Central memory CD8-positive, alpha-beta T cell (primary cell): ENCODE measurements around the gene SKI.

Source experiments
- ATAC-seq: fragments of 150-1000 bp; cut with Tn5 transposase; replicated peaks from 2 replicates; pipeline ENCODE4 v1.10.0; 2022; ENCODE audit warnings: mild to moderate bottlenecking, moderate FRiP score, moderate number of reproducible peaks; ENCODE audit not compliant: poor library complexity, severe bottlenecking; ENCODE audit errors: extremely low read depth
- DNase-seq, 2 donors: peaks; one replicate each; pipeline ENCODE4 v3.0.0; 2021; ENCODE audit warnings: low spot score in 2 of 2
- H3K27ac Mint-ChIP-seq: one replicate; pipeline ENCODE4 v1.8.0; 2022; ENCODE audit warnings: low read depth, mild to moderate bottlenecking, moderate library complexity, mixed read lengths
- H3K27me3 Mint-ChIP-seq: one replicate; pipeline ENCODE4 v1.8.0; 2022; ENCODE audit warnings: mixed read lengths
- H3K36me3 Mint-ChIP-seq: one replicate; pipeline ENCODE4 v1.8.0; 2022; ENCODE audit warnings: mild to moderate bottlenecking, moderate library complexity, mixed read lengths; ENCODE audit not compliant: insufficient read depth
- H3K4me1 Mint-ChIP-seq: one replicate; pipeline ENCODE4 v1.8.0; 2022; ENCODE audit warnings: mixed read lengths
- H3K4me3 Mint-ChIP-seq: one replicate; pipeline ENCODE4 v1.8.0; 2022; ENCODE audit warnings: mild to moderate bottlenecking, moderate library complexity, mixed read lengths
- H3K9me3 Mint-ChIP-seq: one replicate; pipeline ENCODE4 v1.8.0; 2022; ENCODE audit warnings: mixed read lengths

The SKI gene

GRCh38 chr1:2307972-2308371 is 79.9 kb downstream of the SKI start:
- Mint-ChIP-seq H3K9me3 (no peaks in the 10 kb centered on the region), H3K36me3 (peaks cover 43% of the 10 kb centered on the region), H3K4me3 (no peak overlapping the region), H3K27me3 (no peaks in the 10 kb centered on the region), H3K4me1 (peaks cover 17% of the 10 kb centered on the region), H3K27ac (peak overlapping the region; percentile 59)
- DNase-seq (no peak), ATAC-seq (no peak)

- ATAC-seq (no peak), DNase-seq (no peak)
- Mint-ChIP-seq H3K4me1 (peaks cover 25% of the 10 kb centered on the region), H3K36me3 (peaks cover 44% of the 10 kb centered on the region), H3K27ac (no peak overlapping the region), H3K4me3 (no peak overlapping the region), H3K27me3 (no peaks in the 10 kb centered on the region), H3K9me3 (no peaks in the 10 kb centered on the region)
Observed at GRCh38 chr1:2308844-2309243, 80.7 kb downstream of the SKI start.

GRCh38 chr1:2310332-2311183 is 82.4 kb downstream of the SKI start:
- peak overlapping the region; percentile 84 for H3K27ac Mint-ChIP-seq
- ATAC-seq (no peak), DNase-seq (no peak)
- H3K36me3 Mint-ChIP-seq, result peaks cover 37% of the 10 kb centered on the region
- H3K9me3 Mint-ChIP-seq, result no peaks in the 10 kb centered on the region
- no peaks in the 10 kb centered on the region for H3K27me3 Mint-ChIP-seq
- peak overlapping the region; percentile 47 for H3K4me3 Mint-ChIP-seq
- peaks cover 17% of the 10 kb centered on the region for H3K4me1 Mint-ChIP-seq

GRCh38 chr1:2311184-2312032 is 83.3 kb downstream of the SKI start:
- ATAC-seq (peak; percentile 49), DNase-seq (peak in 1 of 2 donors; percentile 57)
- Mint-ChIP-seq H3K27ac (peak overlapping the region; percentile 84), H3K4me1 (peaks cover 16% of the 10 kb centered on the region), H3K9me3 (no peaks in the 10 kb centered on the region), H3K4me3 (peak overlapping the region; percentile 47), H3K36me3 (peaks cover 30% of the 10 kb centered on the region), H3K27me3 (no peaks in the 10 kb centered on the region)

- no peaks in the 10 kb centered on the region for H3K9me3 Mint-ChIP-seq
- peak overlapping the region; percentile 59 for H3K27ac Mint-ChIP-seq
- no peak for ATAC-seq
- peaks cover 16% of the 10 kb centered on the region for H3K4me1 Mint-ChIP-seq
- DNase-seq, result no peak
- H3K27me3 Mint-ChIP-seq, result no peaks in the 10 kb centered on the region
- H3K36me3 Mint-ChIP-seq, result peaks cover 25% of the 10 kb centered on the region
- H3K4me3 Mint-ChIP-seq, result no peak overlapping the region
Observed at GRCh38 chr1:2312160-2312514, 84.0 kb downstream of the SKI start.

- peaks cover 20% of the 10 kb centered on the region for H3K36me3 Mint-ChIP-seq
- DNase-seq, result no peak
- ATAC-seq, result no peak
- peak overlapping the region; percentile 47 for H3K4me3 Mint-ChIP-seq
- H3K27ac Mint-ChIP-seq, result peak overlapping the region; percentile 59
- peaks cover 14% of the 10 kb centered on the region for H3K4me1 Mint-ChIP-seq
- no peaks in the 10 kb centered on the region for H3K27me3 Mint-ChIP-seq
- no peaks in the 10 kb centered on the region for H3K9me3 Mint-ChIP-seq
Observed at GRCh38 chr1:2312515-2313301, 84.6 kb downstream of the SKI start.

- H3K27me3 Mint-ChIP-seq, result no peaks in the 10 kb centered on the region
- peaks cover 12% of the 10 kb centered on the region for H3K4me1 Mint-ChIP-seq
- no peaks in the 10 kb centered on the region for H3K9me3 Mint-ChIP-seq
- no peak for ATAC-seq
- peaks cover 9% of the 10 kb centered on the region for H3K36me3 Mint-ChIP-seq
- H3K27ac Mint-ChIP-seq, result peak overlapping the region; percentile 59
- no peak for DNase-seq
- peak overlapping the region; percentile 47 for H3K4me3 Mint-ChIP-seq
Observed at GRCh38 chr1:2313651-2314261, 85.6 kb downstream of the SKI start.

- H3K9me3 Mint-ChIP-seq, result no peaks in the 10 kb centered on the region
- H3K4me1 Mint-ChIP-seq, result peaks cover 12% of the 10 kb centered on the region
- peak overlapping the region; percentile 47 for H3K4me3 Mint-ChIP-seq
- DNase-seq, result no peak
- ATAC-seq, result peak; percentile 20
- no peak overlapping the region for H3K27ac Mint-ChIP-seq
- H3K36me3 Mint-ChIP-seq, result peaks cover 6% of the 10 kb centered on the region
- H3K27me3 Mint-ChIP-seq, result no peaks in the 10 kb centered on the region
Observed at GRCh38 chr1:2314273-2314802, 86.2 kb downstream of the SKI start.

- Mint-ChIP-seq H3K27ac (peak overlapping the region; percentile 86), H3K27me3 (no peaks in the 10 kb centered on the region), H3K36me3 (peaks cover 6% of the 10 kb centered on the region), H3K4me1 (peaks cover 12% of the 10 kb centered on the region), H3K9me3 (no peaks in the 10 kb centered on the region), H3K4me3 (peak overlapping the region; percentile 63)
- DNase-seq, result peak; percentile 64 to 65
- ATAC-seq, result peak; percentile 63
Observed at GRCh38 chr1:2314803-2315673, 86.9 kb downstream of the SKI start.

- Mint-ChIP-seq H3K27ac (peak overlapping the region; percentile 86), H3K27me3 (no peaks in the 10 kb centered on the region), H3K4me1 (peaks cover 12% of the 10 kb centered on the region), H3K4me3 (peak overlapping the region; percentile 63), H3K9me3 (no peaks in the 10 kb centered on the region), H3K36me3 (peaks cover 5% of the 10 kb centered on the region)
- ATAC-seq (no peak), DNase-seq (no peak)
Observed at GRCh38 chr1:2315674-2316450, 87.7 kb downstream of the SKI start.
